Heart right ventricle (tissue), 16 donors: ENCODE results near the gene GLIPR1L1. TPM values are rescaled to one million over a fixed set of nuclear protein-coding genes. Genes with fewer than 3 reads are reported as not detected.

Experiments
- ATAC-seq, 8 donors: fragments of 200-7000 bp; cut with Tn5 transposase; one replicate each; pipeline ENCODE4 v1.9.1; 2020; ENCODE audit warnings: mild to moderate bottlenecking in 8 of 8, moderate library complexity in 8 of 8, moderate number of reproducible peaks in 1 of 8
- DNase-seq, 2 donors: peaks; one replicate each; pipeline ENCODE4 v3.0.0-alpha.2; 2020
- H3K27ac ChIP-seq, 10 donors: fragments of 200-600 bp; sonication (generic) in 2 of 10; one replicate each; pipeline versions ENCODE4 v1.5.0 to v1.8.0; 2020 to 2022; ENCODE audit warnings: mild to moderate bottlenecking in 3 of 10
- H3K27me3 ChIP-seq, 7 donors: fragments of 200-600 bp; one replicate each; pipeline ENCODE4 v1.8.0; 2021 to 2022; ENCODE audit warnings: mild to moderate bottlenecking in 2 of 7
- H3K36me3 ChIP-seq, 9 donors: fragments of 200-600 bp; sonication (generic) in 1 of 9; one replicate each; pipeline versions ENCODE4 v1.5.0 to v1.8.0; 2020 to 2022; ENCODE audit warnings: mild to moderate bottlenecking in 2 of 9
- H3K4me1 ChIP-seq, 9 donors: fragments of 200-600 bp; sonication (generic) in 1 of 9; one replicate each; pipeline versions ENCODE4 v1.5.0 to v1.8.0; 2020 to 2022; ENCODE audit warnings: mild to moderate bottlenecking in 4 of 9
- H3K4me3 ChIP-seq, 10 donors: fragments of 200-600 bp; sonication (generic) in 2 of 10; one replicate each; pipeline versions ENCODE4 v1.5.0 to v1.8.0; 2020 to 2022; ENCODE audit warnings: mild to moderate bottlenecking in 7 of 10, moderate library complexity in 2 of 10
- H3K9me3 ChIP-seq, 11 donors: fragments of 200-600 bp in 10 of 11; sonication (generic) in 2 of 11; one replicate each; pipeline versions ENCODE4 v1.5.0 to v1.8.0; 2013 to 2022; ENCODE audit warnings: mild to moderate bottlenecking in 2 of 11, control low read depth in 1 of 11, moderate library complexity in 1 of 11
- CTCF ChIP-seq, 9 donors: fragments of 200-600 bp; sonication (generic) in 2 of 9; IDR thresholded peaks; one replicate each; pipeline versions ENCODE4 v1.5.0 to v1.8.0; 2021 to 2022; ENCODE audit warnings: antibody characterized with exemption in 9 of 9, mild to moderate bottlenecking in 5 of 9, moderate library complexity in 1 of 9
- WGBS, 2 donors: extraction: QIAGEN DNeasy Blood & Tissue Kit; methylation state at CpG; one replicate each; pipeline ENCODE4 v1.1.7; 2013; ENCODE audit warnings: inconsistent platforms in 1 of 2; 5-methylcytosine and 5-hydroxymethylcytosine counted together
- intact Hi-C, 10 donors: fragments of 100-400 bp; cut with DNase I; formaldehyde crosslinking; loops; one replicate each; pipeline versions ENCODE4 v1.11.1 to v1.14.2; 2022
- polyA plus RNA-seq, 2 donors: library from polyadenylated mRNA; stranded (reverse); fragments of 200-250 nt; gene quantifications; one replicate each; pipeline ENCODE4 v1.2.3, GENCODE V29; 2013
- total RNA-seq, 10 donors: library from RNA; stranded (reverse); fragmentation: NEBNext Ultra II Directional in 3 of 10; extraction: Animal tissue kit (Norgen Biotek cat#: 25700) in 3 of 10; gene quantifications; one replicate each; pipeline versions ENCODE4 v1.2.1 to v1.2.4, GENCODE V29; 2021 to 2023
- donor health status: Arrhythmogenic right ventricular cardiomyopathy.
- donor health status: ischemic (EF 13 %, LVEDD 7.1; RV severe dilation, severe dysfunction).
- donor health status: healthy with polysubstance abuse.
- donor health status: DM: no; HTN: yes; CAD: no.
- donor health status: DM: no; HTN: no; CAD: no.
- donor health status: ischemic (EF 25% LVEDD 6.9; RV normal size, moderate dysfunction).
- donor health status: ischemic (EF 25% LVEDD 5.7; RV mildly dilated, moderate dysfunction).
- donor health status: healthy.
- donor health status: DM: yes; HTN: yes; CAD: no.
- donor health status: Ischemic cardiomyopathy.
- donor health status: ischemic (EF 35%, LVEDD 5.7; RV mildly dilated, moderate dysfunction).
- donor health status: nonischemic (EF 11% LVEDD 7.7; RV severe dilation, severe dysfunction).
- donor health status: DM: yes; HTN: yes; CAD: no.
- donor health status: PGD.
- donor health status: ischemic (EF 29% LVEDD 5.4; RV normal size, mild dysfunction).
- donor health status: nonischemic (EF 23%, LVEDD 6.1; RV moderate dilation, normal function).

Gene GLIPR1L1
- total and polyA plus RNA-seq, 12 donors: not detected

DNA sequence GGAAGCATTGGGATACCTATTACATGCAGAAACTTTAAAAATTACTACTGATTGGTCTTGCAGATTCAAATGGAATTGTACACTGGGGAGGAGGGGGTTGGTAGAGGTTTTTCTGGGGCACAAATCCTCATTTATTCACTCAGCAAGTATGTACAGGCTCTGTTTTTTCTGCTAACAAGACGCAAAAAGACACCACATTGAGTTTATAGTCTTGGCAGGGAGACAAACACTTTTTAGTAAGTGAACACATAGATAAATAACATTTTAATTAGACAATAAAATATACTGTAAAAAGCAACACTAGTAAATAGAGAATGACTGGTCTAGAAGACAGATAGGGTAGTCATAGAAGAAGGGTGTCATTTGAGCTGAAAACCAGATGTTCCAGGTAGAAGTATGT lies 80.2 kb downstream of the GLIPR1L1 start:
- WGBS, 2 donors: 72 to 79% methylated on average over 1 of the region's 1 CpG
- no peaks in the 10 kb centered on the region for H3K36me3 ChIP-seq
- intact Hi-C loops: no loop called here
- no peak overlapping the region for H3K4me3 ChIP-seq
- ATAC-seq (no peak), DNase-seq (no peak)
- H3K9me3 ChIP-seq: peaks cover 0 to 6% (median 0%) of the 10 kb centered on the region in 11 donors
- no peak for TF ChIP-seq CTCF (IDR thresholded peaks at IDR 0.05)
- H3K4me1 ChIP-seq: no peaks in the 10 kb centered on the region
- H3K27me3 ChIP-seq: no peaks in the 10 kb centered on the region
- H3K27ac ChIP-seq: no peak overlapping the region

- Histone ChIP-seq H3K36me3 (no peaks in the 10 kb centered on the region), H3K4me3 (no peak overlapping the region), H3K9me3 (peaks cover 0 to 6% (median 0%) of the 10 kb centered on the region in 11 donors), H3K4me1 (no peaks in the 10 kb centered on the region), H3K27me3 (no peaks in the 10 kb centered on the region), H3K27ac (no peak overlapping the region)
- TF ChIP-seq CTCF (IDR thresholded peaks at IDR 0.05): no peak
- ATAC-seq (no peak), DNase-seq (no peak)
- whole genome bisulfite sequencing, 2 donors: 78 to 82% methylated on average over 2 of the region's 2 CpGs
- intact Hi-C loops: no loop called here
Observed at GRCh38 chr12:75419841-75420240, 85.4 kb downstream of the GLIPR1L1 start.

Other genes with a start within 250 kb of the GLIPR1L1 start
- not detected for gene KCNC2, start 124.8 kb upstream of the GLIPR1L1 start, total RNA-seq
- not detected for gene KCNC2, start 124.8 kb upstream of the GLIPR1L1 start, polyA plus RNA-seq
- gene CAPS2, start 4.3 kb upstream of the GLIPR1L1 start, total RNA-seq: 10 to 100 TPM; 10.3 to 16.0 (median 13.0) TPM
- 10 to 100 TPM in 1 of 2 donors, 1 to 10 TPM in 1; 1.4 to 11.0 TPM for gene CAPS2, start 4.3 kb upstream of the GLIPR1L1 start, polyA plus RNA-seq
- 1 to 10 TPM in 7 of 10 donors, under 1 TPM in 3; 0.66 to 2.9 (median 1.5) TPM for gene GLIPR1L2, start 56.4 kb downstream of the GLIPR1L1 start, total RNA-seq
- gene GLIPR1L2, start 56.4 kb downstream of the GLIPR1L1 start, polyA plus RNA-seq: under 1 TPM; 0.80 to 0.88 TPM
- gene GLIPR1, start 146.1 kb downstream of the GLIPR1L1 start, total RNA-seq: 10 to 100 TPM in 3 of 10 donors, 1 to 10 TPM in 7; 3.1 to 25.6 (median 5.1) TPM
- gene GLIPR1, start 146.1 kb downstream of the GLIPR1L1 start, polyA plus RNA-seq: 1 to 10 TPM; 2.0 to 3.9 TPM
- gene KRR1, start 176.9 kb downstream of the GLIPR1L1 start, total RNA-seq: 10 to 100 TPM; 29.2 to 44.2 (median 33.1) TPM
- 10 to 100 TPM in 1 of 2 donors, 1 to 10 TPM in 1; 8.9 to 19.6 TPM for gene KRR1, start 176.9 kb downstream of the GLIPR1L1 start, polyA plus RNA-seq